Measurements from ENCODE around the gene PRDM16.

Gene PRDM16

DNA sequence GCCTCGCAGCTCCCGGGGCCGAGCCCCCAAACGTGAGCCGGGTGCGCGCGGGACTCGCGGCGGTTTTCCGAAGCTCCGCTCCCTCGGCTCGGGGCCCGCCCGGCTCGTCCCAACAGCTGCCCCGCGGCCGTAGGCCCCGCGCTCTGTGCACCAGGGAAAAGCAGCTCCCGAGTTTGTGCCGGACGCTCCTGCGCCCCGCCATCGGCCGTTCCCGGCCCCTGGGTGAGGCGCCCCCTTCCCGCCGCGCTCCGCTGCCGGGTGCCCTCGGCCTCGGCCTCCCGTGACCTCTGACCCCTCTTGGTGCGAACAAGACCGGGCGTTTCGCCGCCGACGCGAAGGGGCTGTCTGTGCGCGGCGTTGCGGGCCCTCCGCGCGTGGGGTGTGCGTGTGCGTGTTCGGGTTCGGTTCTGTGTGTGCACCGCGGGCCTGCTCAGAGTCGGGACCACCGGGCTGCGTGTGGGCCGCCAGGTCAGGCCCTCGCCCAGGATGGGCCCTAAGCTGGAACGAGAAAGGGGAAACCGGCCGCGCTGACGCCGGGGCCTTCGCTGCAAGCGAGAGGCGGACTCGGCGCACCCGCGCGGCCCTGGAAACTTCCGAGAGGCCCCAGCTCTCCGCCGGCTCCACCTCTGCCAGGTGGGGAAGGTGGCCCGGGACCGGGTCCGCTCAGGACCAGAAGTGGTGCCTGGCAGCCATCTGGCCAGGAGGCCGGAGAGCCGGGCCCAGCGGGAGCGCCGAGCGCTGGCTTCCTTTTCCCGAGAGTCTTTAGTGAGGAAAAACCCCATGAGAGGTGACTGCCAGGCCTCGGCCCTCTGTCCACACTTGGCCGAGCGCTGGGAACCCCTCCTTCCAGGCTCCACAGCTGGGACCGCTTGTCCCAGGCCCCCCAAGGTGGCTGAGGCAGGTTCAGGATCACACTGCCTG, 1.9 kb downstream of the PRDM16 start:
- CTCF ChIA-PET = no interaction called here
- POLR2A ChIA-PET (ENCODE audit: low non-redundant PET) = interaction anchor here (0.5 to 0.6 kb wide), 2 partner anchors 90 to 137 kb away, joined by 3 to 13 read pairs; no protein-coding TSS in a partner anchor

GRCh38 chr1:3071565-3072390, 2.8 kb downstream of the PRDM16 start:
- CTCF ChIA-PET = interaction anchor here (0.6 kb wide), 2 partner anchors 9 to 41 kb away, joined by 3 to 4 read pairs; no protein-coding TSS in a partner anchor
- TF ChIP-seq, protein P1, sequence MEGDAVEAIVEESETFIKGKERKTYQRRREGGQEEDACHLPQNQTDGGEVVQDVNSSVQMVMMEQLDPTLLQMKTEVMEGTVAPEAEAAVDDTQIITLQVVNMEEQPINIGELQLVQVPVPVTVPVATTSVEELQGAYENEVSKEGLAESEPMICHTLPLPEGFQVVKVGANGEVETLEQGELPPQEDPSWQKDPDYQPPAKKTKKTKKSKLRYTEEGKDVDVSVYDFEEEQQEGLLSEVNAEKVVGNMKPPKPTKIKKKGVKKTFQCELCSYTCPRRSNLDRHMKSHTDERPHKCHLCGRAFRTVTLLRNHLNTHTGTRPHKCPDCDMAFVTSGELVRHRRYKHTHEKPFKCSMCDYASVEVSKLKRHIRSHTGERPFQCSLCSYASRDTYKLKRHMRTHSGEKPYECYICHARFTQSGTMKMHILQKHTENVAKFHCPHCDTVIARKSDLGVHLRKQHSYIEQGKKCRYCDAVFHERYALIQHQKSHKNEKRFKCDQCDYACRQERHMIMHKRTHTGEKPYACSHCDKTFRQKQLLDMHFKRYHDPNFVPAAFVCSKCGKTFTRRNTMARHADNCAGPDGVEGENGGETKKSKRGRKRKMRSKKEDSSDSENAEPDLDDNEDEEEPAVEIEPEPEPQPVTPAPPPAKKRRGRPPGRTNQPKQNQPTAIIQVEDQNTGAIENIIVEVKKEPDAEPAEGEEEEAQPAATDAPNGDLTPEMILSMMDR (conservative IDR thresholded peaks at IDR 0.05; ENCODE audit: low read depth) = no peak
- DNase-seq (ENCODE audit: low spot score) = no peak
- POLR2A ChIA-PET (ENCODE audit: low non-redundant PET) = no interaction called here
- no peak overlapping the region for H3K27ac ChIP-seq

More for the DNA sequence above, 1.9 kb downstream of the PRDM16 start:
- H3K27ac ChIP-seq = no peak overlapping the region
- no peak for DNase-seq (ENCODE audit: low spot score)
- TF ChIP-seq, protein P1 (conservative IDR thresholded peaks at IDR 0.05; ENCODE audit: low read depth) = no peak

DNA sequence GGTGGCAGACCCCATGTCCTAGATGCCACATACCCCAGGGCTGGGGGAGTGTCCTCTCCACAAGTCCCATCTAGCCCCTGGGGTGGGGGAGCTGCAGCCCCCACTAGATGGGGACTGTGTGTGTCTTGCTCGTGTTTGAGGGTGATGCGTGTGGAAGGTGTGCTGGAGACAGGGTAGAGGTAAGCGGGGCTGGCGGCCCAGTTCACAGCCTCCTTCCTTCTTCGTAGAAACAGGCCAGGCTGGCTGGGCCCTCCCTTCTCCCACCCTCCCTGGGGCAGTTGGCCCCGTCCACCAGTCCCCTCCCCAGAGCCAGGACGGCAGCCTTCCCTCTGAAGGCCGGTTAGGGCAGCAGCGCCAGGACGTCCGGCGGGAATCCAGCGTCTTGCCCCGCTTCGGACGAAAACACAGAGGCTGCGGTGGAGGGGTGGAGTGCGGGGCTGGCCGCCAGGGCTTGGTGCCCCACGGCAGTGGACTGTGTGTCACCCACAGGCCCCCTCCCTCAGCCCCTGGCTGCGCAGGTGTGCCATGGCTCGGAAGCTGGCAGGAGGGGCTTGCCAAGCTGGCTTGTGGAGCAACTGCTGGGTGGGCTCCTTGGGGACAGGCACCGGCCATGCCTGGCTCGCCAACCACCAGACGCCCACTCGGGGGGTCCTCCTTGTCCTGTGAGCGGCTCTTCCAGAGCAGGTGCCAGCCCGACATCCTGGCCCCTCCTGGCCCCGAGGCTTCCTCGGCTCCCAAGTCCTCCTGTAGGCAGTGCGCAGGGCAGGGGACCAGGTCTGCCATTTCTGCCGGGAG, 3.6 kb downstream of the PRDM16 start:
- TF ChIP-seq, protein P1 (conservative IDR thresholded peaks at IDR 0.05; ENCODE audit: low read depth) = no peak
- no peak for DNase-seq (ENCODE audit: low spot score)
- CTCF ChIA-PET = interaction anchor here (0.6 to 0.7 kb wide), 2 partner anchors 42 to 110 kb away, joined by 3 to 4 read pairs; no protein-coding TSS in a partner anchor
- POLR2A ChIA-PET (ENCODE audit: low non-redundant PET) = no interaction called here
- H3K27ac ChIP-seq = no peak overlapping the region

DNA sequence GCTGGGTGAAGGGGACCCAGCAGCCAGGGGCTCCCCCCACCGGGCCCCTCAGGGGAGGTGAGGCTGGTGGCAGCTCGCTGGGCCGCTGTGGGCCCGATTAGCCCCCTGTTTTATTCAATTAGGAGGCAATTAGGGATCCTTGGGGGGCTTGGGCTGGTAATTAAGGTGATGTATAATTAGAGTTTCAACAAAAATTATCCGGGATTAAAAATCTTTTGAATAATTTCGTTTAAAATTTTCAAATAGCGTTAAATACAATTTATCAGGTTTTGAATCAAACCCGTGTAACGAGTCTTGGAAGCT, 4.1 kb downstream of the PRDM16 start:
- DNase-seq (ENCODE audit: low spot score) = no peak
- ChIA-PET POLR2A (ENCODE audit: low non-redundant PET) (no interaction called here), CTCF (interaction anchor here (0.7 kb wide), 1 partner anchor 110 kb away, joined by 3 read pairs; no protein-coding TSS in a partner anchor)
- TF ChIP-seq, protein P1 (conservative IDR thresholded peaks at IDR 0.05; ENCODE audit: low read depth) = no peak
- H3K27ac ChIP-seq = no peak overlapping the region

- ChIA-PET POLR2A (ENCODE audit: low non-redundant PET) (no interaction called here), CTCF (interaction anchor here (0.7 kb wide), 1 partner anchor 111 kb away, joined by 3 read pairs; no protein-coding TSS in a partner anchor)
- H3K27ac ChIP-seq = no peak overlapping the region
- TF ChIP-seq, protein P1 (conservative IDR thresholded peaks at IDR 0.05; ENCODE audit: low read depth) = no peak
- DNase-seq (ENCODE audit: low spot score) = no peak
These were observed 4.7 kb downstream of the PRDM16 start for GRCh38 chr1:3073489-3074296.
